Progenitor cell of endocrine pancreas (in vitro differentiated cells): ENCODE measurements around the gene ACTL6A. TPM values are rescaled to one million over a fixed set of nuclear protein-coding genes. Genes with fewer than 3 reads are reported as not detected.
A peak's percentile ranks its signal among the peaks of the same experiment; 100 is the strongest.

ENCODE experiments used
- DNase-seq: peaks from one replicate; pipeline ENCODE4 v3.0.0; 2021; ENCODE audit warnings: low spot score; ENCODE audit not compliant: unreplicated experiment
- H3K27ac Mint-ChIP-seq: 2 replicates; pipeline ENCODE4 v1.8.0; 2021; ENCODE audit warnings: mild to moderate bottlenecking, moderate library complexity, mixed read lengths
- H3K27me3 Mint-ChIP-seq: 2 replicates; pipeline ENCODE4 v1.8.0; 2021; ENCODE audit warnings: mixed read lengths
- H3K36me3 Mint-ChIP-seq: 2 replicates; pipeline ENCODE4 v1.8.0; 2022; ENCODE audit warnings: mixed read lengths; ENCODE audit not compliant: insufficient read depth
- H3K4me1 Mint-ChIP-seq: 2 replicates; pipeline ENCODE4 v1.8.0; 2021; ENCODE audit warnings: low read depth, mixed read lengths
- H3K4me3 Mint-ChIP-seq: 2 replicates; pipeline ENCODE4 v1.8.0; 2021; ENCODE audit warnings: low read depth, mild to moderate bottlenecking, moderate library complexity, mixed read lengths
- H3K9me3 Mint-ChIP-seq: 2 replicates; pipeline ENCODE4 v1.8.0; 2021; ENCODE audit warnings: low read depth, mixed read lengths
- CTCF ChIP-seq: fragments of 200-600 bp; sonication (generic); IDR thresholded peaks from one replicate; pipeline ENCODE4 v1.5.0; 2021; ENCODE audit warnings: antibody characterized with exemption, mild to moderate bottlenecking; ENCODE audit not compliant: unreplicated experiment
- total RNA-seq: library from RNA; stranded (reverse); gene quantifications from 2 replicates; pipeline ENCODE4 v1.2.1, GENCODE V29; 2021

The ACTL6A gene
- total RNA-seq, 1 donor from 2014 or later: 75.6 TPM

- Mint-ChIP-seq H3K9me3 (no peaks in the 10 kb centered on the region), H3K27ac (peak overlapping the region; percentile 99), H3K4me3 (peak overlapping the region; percentile 98), H3K36me3 (peaks cover 7% of the 10 kb centered on the region), H3K27me3 (no peaks in the 10 kb centered on the region), H3K4me1 (peaks cover 9% of the 10 kb centered on the region)
- TF ChIP-seq CTCF: no peak
- DNase-seq: no peak
Observed at GRCh38 chr3:179603831-179604230, 41.1 kb downstream of the ACTL6A start.

- Mint-ChIP-seq H3K36me3 (peaks cover 4% of the 10 kb centered on the region), H3K27me3 (no peaks in the 10 kb centered on the region)
Observed at GRCh38 chr3:179604321-179605078, 41.8 kb downstream of the ACTL6A start, which contains the start of the genes MRPL47 and NDUFB5. TSS of gene MRPL47 (minus strand) at chr3:179604638. CDS start at chr3:179604624, 14 bp downstream. TSS of gene NDUFB5 (plus strand) at chr3:179604794. CDS start at chr3:179604816, 22 bp downstream.

GRCh38 chr3:179606534-179607085 is 43.9 kb downstream of the ACTL6A start:
- DNase-seq: no peak
- H3K9me3 Mint-ChIP-seq: no peaks in the 10 kb centered on the region
- no peak for TF ChIP-seq CTCF
- H3K4me1 Mint-ChIP-seq: peaks cover 9% of the 10 kb centered on the region
- H3K4me3 Mint-ChIP-seq: peak overlapping the region; percentile 29
- H3K27ac Mint-ChIP-seq: no peak overlapping the region
- H3K27me3 Mint-ChIP-seq: no peaks in the 10 kb centered on the region
- peaks cover 3% of the 10 kb centered on the region for H3K36me3 Mint-ChIP-seq

More at GRCh38 chr3:179604321-179605078, 41.8 kb downstream of the ACTL6A start, which contains the start of the genes MRPL47 and NDUFB5:
- Mint-ChIP-seq H3K9me3 (no peaks in the 10 kb centered on the region), H3K4me3 (peak within 1 kb of the TSS; percentile 98), H3K27ac (peak within 1 kb of the TSS; percentile 99), H3K4me1 (peaks cover 9% of the 10 kb centered on the region)
- peak; percentile 78 for DNase-seq
- no peak for TF ChIP-seq CTCF

GRCh38 chr3:179608931-179609720 is 46.4 kb downstream of the ACTL6A start:
- no peak overlapping the region for H3K27ac Mint-ChIP-seq

More at GRCh38 chr3:179608931-179609720, 46.4 kb downstream of the ACTL6A start:
- no peak for DNase-seq
- no peaks in the 10 kb centered on the region for H3K27me3 Mint-ChIP-seq
- peaks cover 6% of the 10 kb centered on the region for H3K4me1 Mint-ChIP-seq
- H3K4me3 Mint-ChIP-seq: no peak overlapping the region
- no peaks in the 10 kb centered on the region for H3K9me3 Mint-ChIP-seq
- peaks cover 3% of the 10 kb centered on the region for H3K36me3 Mint-ChIP-seq
- no peak for TF ChIP-seq CTCF
